MM.1S (cell line): ENCODE data around the gene ARAP2.

Experiments used
- EZH2 ChIP-seq: fragments of 300-600 bp; sonication (generic); optimal IDR thresholded peaks from 2 replicates; pipeline ENCODE3; 2017; ENCODE audit warnings: low read depth, mild to moderate bottlenecking, antibody characterized with exemption, low read length, mixed read lengths
- EZH2phosphoT487 ChIP-seq: fragments of 300-600 bp; sonication (generic); IDR thresholded peaks from 2 replicates; pipeline ENCODE4 v1.6.1; 2018; ENCODE audit warnings: antibody characterized with exemption, low read length
- TF ChIP-seq, protein P1 (sequence below): fragments of 300-600 bp; sonication (generic); IDR thresholded peaks from 2 replicates; pipeline ENCODE4 v1.5.1; 2016; ENCODE audit warnings: antibody characterized with exemption, low read length, mixed read lengths

DNA sequence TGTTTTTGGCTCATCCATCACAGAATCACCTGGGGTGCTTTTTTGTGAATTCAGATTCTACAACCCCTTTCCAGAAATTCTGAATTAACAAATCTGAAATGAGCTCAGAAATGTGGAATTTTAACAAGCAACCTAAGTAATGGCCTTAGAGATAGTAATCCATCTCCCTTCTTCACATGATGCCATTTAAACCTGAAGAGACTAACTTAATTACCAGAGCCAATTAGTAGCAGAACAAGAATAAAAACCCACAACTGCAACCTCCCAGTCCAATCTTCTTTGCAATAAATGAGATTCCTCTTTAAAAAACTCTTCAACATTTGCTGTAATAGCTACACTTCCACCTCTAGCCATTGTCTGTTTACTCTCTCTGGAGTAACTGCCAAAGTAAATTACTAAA, 69.7 kb downstream of the ARAP2 start:
- TF ChIP-seq, protein P1, sequence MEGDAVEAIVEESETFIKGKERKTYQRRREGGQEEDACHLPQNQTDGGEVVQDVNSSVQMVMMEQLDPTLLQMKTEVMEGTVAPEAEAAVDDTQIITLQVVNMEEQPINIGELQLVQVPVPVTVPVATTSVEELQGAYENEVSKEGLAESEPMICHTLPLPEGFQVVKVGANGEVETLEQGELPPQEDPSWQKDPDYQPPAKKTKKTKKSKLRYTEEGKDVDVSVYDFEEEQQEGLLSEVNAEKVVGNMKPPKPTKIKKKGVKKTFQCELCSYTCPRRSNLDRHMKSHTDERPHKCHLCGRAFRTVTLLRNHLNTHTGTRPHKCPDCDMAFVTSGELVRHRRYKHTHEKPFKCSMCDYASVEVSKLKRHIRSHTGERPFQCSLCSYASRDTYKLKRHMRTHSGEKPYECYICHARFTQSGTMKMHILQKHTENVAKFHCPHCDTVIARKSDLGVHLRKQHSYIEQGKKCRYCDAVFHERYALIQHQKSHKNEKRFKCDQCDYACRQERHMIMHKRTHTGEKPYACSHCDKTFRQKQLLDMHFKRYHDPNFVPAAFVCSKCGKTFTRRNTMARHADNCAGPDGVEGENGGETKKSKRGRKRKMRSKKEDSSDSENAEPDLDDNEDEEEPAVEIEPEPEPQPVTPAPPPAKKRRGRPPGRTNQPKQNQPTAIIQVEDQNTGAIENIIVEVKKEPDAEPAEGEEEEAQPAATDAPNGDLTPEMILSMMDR = no peak
- no peak for TF ChIP-seq EZH2
- TF ChIP-seq EZH2phosphoT487 = no peak
